Natural killer cell treated with Interleukin-12 subunit alpha and Interleukin-12 subunit beta and Interleukin-15 and Interleukin-18, amount 100 ng/mL, for 72 hours (primary cell): ENCODE results near the gene NPAT. TPM values are rescaled to one million over a fixed set of nuclear protein-coding genes. Genes with fewer than 3 reads are reported as not detected.
A peak's percentile ranks its signal among the peaks of the same experiment; 100 is the strongest.

Experiments
- ATAC-seq, 2 donors: fragments of 150-1000 bp; cut with Tn5 transposase in 1 of 2; sonication (Bioruptor Pico), chemical (Tn5 transposase) in 1 of 2; 2 replicates each; pipeline ENCODE4 v1.10.0; 2021
- DNase-seq: peaks from one replicate; pipeline ENCODE4 v3.0.0; 2022; ENCODE audit warnings: low spot score
- H3K27ac Mint-ChIP-seq, 2 donors: 1 replicate in 1 of 2; 2 replicates in 1 of 2; pipeline ENCODE4 v1.8.0; 2022; ENCODE audit warnings: mixed read lengths in 2 of 2, mild to moderate bottlenecking in 1 of 2, moderate library complexity in 1 of 2
- H3K27me3 Mint-ChIP-seq, 2 donors: 1 replicate in 1 of 2; 2 replicates in 1 of 2; pipeline ENCODE4 v1.8.0; 2022; ENCODE audit warnings: mixed read lengths in 2 of 2
- H3K36me3 Mint-ChIP-seq: one replicate; pipeline ENCODE4 v1.8.0; 2022; ENCODE audit warnings: mixed read lengths
- H3K4me1 Mint-ChIP-seq, 2 donors: 1 replicate in 1 of 2; 2 replicates in 1 of 2; pipeline ENCODE4 v1.8.0; 2022; ENCODE audit warnings: low read depth in 2 of 2, mixed read lengths in 2 of 2, mild to moderate bottlenecking in 1 of 2
- H3K4me3 Mint-ChIP-seq: one replicate; pipeline ENCODE4 v1.8.0; 2022; ENCODE audit warnings: mixed read lengths
- H3K9me3 Mint-ChIP-seq: 2 replicates; pipeline ENCODE4 v1.8.0; 2022; ENCODE audit warnings: mixed read lengths
- total RNA-seq, 2 donors: library from RNA; stranded (reverse); gene quantifications; one replicate each; pipeline ENCODE4 v1.2.3, GENCODE V29; 2022

Gene NPAT
- 10 to 100 TPM; 31.1 to 35.8 TPM for total RNA-seq

DNA sequence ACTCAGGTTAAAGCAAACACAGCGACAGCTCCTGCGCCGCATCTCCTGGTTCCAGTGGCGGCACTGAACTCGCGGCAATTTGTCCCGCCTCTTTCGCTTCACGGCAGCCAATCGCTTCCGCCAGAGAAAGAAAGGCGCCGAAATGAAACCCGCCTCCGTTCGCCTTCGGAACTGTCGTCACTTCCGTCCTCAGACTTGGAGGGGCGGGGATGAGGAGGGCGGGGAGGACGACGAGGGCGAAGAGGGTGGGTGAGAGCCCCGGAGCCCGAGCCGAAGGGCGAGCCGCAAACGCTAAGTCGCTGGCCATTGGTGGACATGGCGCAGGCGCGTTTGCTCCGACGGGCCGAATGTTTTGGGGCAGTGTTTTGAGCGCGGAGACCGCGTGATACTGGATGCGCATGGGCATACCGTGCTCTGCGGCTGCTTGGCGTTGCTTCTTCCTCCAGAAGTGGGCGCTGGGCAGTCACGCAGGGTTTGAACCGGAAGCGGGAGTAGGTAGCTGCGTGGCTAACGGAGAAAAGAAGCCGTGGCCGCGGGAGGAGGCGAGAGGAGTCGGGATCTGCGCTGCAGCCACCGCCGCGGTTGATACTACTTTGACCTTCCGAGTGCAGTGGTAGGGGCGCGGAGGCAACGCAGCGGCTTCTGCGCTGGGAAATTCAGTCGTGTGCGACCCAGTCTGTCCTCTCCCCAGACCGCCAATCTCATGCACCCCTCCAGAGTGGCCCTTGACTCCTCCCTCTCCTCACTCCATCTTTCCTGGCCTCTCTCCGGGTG lies at the start of gene NPAT, which contains the start of gene ATM:
NPAT (minus strand) TSS at position 65 of the 774 bp plus-strand sequence. CDS start 102 bp downstream, outside the sequence.
ATM (plus strand) TSS at position 494 of the 774 bp plus-strand sequence. CDS start 4,558 bp downstream, outside the sequence.
- Mint-ChIP-seq H3K4me3 (no peak within 1 kb of the TSS), H3K36me3 (peaks cover 12% of the 10 kb centered on the region), H3K9me3 (no peaks in the 10 kb centered on the region), H3K4me1 (peaks cover 33 to 50% of the 10 kb centered on the region in 2 donors), H3K27me3 (no peaks in the 10 kb centered on the region), H3K27ac (no peak within 1 kb of the TSS)
- peak; percentile 99 for DNase-seq
- peak; percentile 95 for ATAC-seq

DNA sequence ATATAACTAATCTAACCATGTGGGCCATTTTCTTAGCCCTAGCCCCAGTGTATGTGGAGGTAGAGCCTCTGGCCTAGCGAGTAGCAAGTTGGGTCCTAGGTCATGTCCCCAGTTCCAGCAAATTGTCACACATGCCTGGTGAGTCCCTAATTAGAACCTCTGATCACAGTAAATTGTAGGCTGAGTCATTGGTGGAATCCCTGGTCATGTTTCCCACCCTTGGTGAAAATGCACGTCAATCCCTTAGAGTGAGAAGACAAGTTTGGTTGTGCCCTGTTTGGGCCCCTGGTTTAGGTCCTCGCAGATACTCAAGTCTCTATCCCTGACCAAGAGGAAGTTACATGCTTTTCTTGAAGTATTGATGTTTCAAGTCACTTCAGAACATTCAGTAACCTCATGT lies 47.1 kb upstream of the NPAT start:
- peak in 1 of 2 donors; percentile 50 for ATAC-seq
- Mint-ChIP-seq H3K27me3 (no peaks in the 10 kb centered on the region), H3K36me3 (peaks cover 23% of the 10 kb centered on the region), H3K9me3 (peaks cover 6% of the 10 kb centered on the region), H3K27ac (peak overlapping the region; percentile 48 to 85), H3K4me1 (peaks cover 23% of the 10 kb centered on the region in 2 donors), H3K4me3 (no peak overlapping the region)
- DNase-seq: no peak

DNA sequence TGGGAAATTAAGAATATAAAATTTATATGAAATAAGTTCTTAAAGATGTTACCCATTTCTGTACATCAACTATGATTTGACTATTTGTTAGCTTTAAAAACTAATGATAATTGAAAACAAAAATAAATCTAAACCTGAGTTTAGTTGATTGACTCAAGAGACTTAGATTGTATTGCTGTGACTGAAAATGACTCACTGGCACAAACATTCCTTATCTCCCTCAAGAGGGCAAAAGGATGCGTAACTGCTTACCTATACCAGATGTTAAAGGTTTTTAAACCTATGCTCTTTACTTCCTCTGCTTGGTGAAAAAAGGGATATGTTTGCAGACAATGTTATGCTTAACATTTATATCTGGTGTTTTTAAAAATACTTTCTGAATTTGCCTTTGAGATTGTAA lies 30.7 kb upstream of the NPAT start:
- Mint-ChIP-seq H3K36me3 (peaks cover 24% of the 10 kb centered on the region), H3K9me3 (no peaks in the 10 kb centered on the region), H3K27me3 (no peaks in the 10 kb centered on the region), H3K4me1 (peaks cover 10% of the 10 kb centered on the region in 2 donors), H3K4me3 (no peak overlapping the region), H3K27ac (peak overlapping the region in 1 of 2 donors; percentile 76)
- no peak for DNase-seq
- no peak for ATAC-seq

DNA sequence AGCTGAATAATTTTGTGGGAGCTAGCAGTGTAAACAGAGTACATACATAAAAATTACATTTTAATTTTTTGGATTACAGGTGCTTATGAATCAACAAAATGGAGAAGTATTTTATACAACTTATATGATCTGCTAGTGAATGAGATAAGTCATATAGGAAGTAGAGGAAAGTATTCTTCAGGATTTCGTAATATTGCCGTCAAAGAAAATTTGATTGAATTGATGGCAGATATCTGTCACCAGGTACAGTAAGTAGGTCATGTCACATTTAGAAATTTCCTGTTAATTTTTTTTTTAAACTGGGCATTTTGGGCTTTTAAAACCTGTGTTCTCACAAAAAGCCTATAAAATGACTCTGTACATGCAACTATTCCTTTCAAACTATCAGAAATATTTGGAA lies 24.4 kb upstream of the NPAT start:
- ATAC-seq: no peak
- Mint-ChIP-seq H3K27me3 (no peaks in the 10 kb centered on the region), H3K9me3 (no peaks in the 10 kb centered on the region), H3K4me1 (peaks cover 24 to 29% of the 10 kb centered on the region in 2 donors), H3K27ac (peak overlapping the region; percentile 44 to 89), H3K4me3 (no peak overlapping the region), H3K36me3 (peaks cover 19% of the 10 kb centered on the region)
- DNase-seq: no peak

DNA sequence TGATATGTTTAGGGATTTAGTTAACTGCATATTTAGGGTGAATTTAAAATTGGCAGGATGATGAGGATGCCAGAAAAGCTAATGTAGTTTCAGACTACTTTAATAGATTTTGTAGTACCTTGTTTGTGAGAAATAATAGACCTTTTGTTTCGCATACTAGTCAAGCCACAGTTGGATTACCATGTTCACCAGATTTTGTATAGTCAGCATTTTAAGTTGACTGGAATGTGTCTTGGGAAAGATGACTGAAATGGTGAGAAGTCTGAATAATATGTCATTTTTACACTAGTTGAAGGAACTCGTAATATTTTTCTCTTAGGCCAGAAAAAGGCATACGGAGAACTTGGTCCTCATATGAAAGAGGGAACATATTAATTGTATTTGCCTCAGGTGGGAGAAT lies 23.9 kb upstream of the NPAT start:
- H3K27me3 Mint-ChIP-seq: no peaks in the 10 kb centered on the region
- peak overlapping the region; percentile 44 to 89 for H3K27ac Mint-ChIP-seq
- H3K9me3 Mint-ChIP-seq: no peaks in the 10 kb centered on the region
- H3K36me3 Mint-ChIP-seq: peaks cover 13% of the 10 kb centered on the region
- ATAC-seq: no peak
- H3K4me1 Mint-ChIP-seq: peaks cover 26 to 35% of the 10 kb centered on the region in 2 donors
- no peak overlapping the region for H3K4me3 Mint-ChIP-seq
- no peak for DNase-seq

DNA sequence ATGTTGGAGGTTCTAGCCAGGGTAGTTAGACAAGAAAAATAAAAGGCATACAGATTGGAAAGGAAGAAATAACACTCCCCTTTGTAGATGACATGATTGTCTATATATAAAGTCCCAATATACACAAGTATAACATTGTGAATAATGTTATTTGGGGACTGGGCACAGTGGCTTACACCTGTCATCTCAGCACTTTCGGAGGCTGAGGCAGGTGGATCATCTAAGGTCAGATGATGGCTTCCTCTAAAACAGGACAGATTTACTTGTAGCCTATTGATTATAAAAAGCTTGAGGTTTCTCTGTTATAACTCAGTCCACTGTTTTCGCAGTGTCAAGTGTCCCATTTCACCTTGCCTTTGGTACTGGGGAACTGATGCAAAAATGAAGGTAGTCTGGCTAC lies 20.0 kb upstream of the NPAT start:
- peaks cover 22% of the 10 kb centered on the region for H3K36me3 Mint-ChIP-seq
- H3K27me3 Mint-ChIP-seq: no peaks in the 10 kb centered on the region
- DNase-seq (no peak), ATAC-seq (no peak)
- H3K4me3 Mint-ChIP-seq: peak overlapping the region; percentile 68
- peaks cover 45 to 60% of the 10 kb centered on the region in 2 donors for H3K4me1 Mint-ChIP-seq
- H3K9me3 Mint-ChIP-seq: no peaks in the 10 kb centered on the region
- peak overlapping the region; percentile 83 to 86 for H3K27ac Mint-ChIP-seq

DNA sequence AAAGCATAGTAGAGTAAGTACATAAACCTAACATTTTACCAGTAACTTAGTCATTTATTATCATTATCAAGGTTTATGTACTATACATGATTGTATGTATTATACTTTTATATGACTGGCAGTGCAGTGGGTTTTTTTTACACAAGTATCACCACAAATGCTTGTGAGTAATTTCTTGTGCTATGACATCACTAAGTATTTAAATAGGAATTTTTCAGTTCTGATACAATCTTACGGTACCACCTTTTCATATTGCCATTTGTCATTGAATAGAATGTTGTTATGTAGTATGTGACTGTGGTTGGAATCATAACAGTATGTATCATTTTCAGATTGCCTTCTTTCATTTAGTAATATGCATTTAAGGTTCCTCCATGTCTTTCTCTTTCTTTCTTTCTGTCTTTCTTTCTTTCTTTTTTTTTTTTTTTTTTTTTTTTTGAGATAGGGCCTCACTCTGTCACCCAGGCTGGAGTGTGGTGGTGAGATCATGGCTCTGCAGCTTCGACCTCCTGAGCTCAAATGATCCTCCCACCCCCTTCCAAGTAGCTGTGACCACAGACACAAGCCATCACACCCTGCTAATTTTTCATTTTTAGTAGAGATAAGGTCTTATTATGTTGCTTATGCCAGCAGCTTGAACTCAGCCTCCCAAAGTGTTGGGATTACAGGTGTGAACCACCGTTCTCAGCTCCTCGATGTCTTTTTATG lies 19.0 kb upstream of the NPAT start:
- Mint-ChIP-seq H3K9me3 (no peaks in the 10 kb centered on the region), H3K4me1 (peaks cover 50 to 65% of the 10 kb centered on the region in 2 donors), H3K36me3 (peaks cover 21% of the 10 kb centered on the region), H3K4me3 (peak overlapping the region; percentile 68), H3K27ac (peak overlapping the region; percentile 83 to 86), H3K27me3 (no peaks in the 10 kb centered on the region)
- DNase-seq (peak; percentile 65), ATAC-seq (peak; percentile 80 to 82)

DNA sequence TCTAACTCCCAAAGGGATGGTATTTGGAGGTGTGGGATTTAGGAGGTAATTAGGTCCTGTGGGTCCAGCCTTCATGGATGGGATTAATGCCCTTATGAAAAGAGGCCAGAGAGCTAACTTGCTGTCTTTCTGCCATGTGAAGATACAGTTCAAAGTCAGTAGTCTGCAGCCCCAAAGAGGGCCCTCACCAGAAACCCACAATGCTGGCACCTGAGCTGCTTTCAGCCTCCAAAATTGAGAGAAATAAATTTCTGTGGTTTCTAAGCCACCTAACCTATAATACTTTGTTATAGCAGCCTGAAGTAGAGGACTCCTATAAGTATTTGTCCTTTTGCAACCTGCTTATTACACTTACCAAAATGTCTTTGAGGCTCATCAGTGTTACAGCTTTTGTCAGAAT lies 16.6 kb upstream of the NPAT start:
- peaks cover 2% of the 10 kb centered on the region for H3K9me3 Mint-ChIP-seq
- no peaks in the 10 kb centered on the region for H3K27me3 Mint-ChIP-seq
- ATAC-seq (no peak), DNase-seq (no peak)
- H3K27ac Mint-ChIP-seq: peak overlapping the region; percentile 86
- peaks cover 18% of the 10 kb centered on the region for H3K36me3 Mint-ChIP-seq
- peaks cover 47 to 61% of the 10 kb centered on the region in 2 donors for H3K4me1 Mint-ChIP-seq
- peak overlapping the region; percentile 65 for H3K4me3 Mint-ChIP-seq

DNA sequence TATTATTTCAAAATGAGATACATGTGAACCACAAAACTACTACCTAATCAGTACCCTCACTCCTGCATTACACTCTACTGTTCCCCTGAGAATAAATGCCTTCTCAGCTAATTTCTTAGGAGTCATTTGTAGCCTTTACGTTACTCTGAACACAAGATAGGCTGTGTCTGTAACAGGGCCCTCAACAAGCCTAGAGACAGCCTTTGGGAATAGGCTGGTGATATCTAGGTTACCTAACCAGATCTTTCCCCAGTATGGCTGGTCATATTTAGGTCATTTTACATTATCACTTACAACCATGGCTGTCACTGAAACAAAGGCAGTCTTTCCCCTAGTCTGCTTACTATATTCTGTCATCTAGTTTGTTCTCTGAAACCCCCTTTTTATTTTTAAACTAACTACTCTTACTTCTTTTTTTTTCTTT lies 14.6 kb upstream of the NPAT start:
- H3K36me3 Mint-ChIP-seq: peaks cover 26% of the 10 kb centered on the region
- no peak for DNase-seq

DNA sequence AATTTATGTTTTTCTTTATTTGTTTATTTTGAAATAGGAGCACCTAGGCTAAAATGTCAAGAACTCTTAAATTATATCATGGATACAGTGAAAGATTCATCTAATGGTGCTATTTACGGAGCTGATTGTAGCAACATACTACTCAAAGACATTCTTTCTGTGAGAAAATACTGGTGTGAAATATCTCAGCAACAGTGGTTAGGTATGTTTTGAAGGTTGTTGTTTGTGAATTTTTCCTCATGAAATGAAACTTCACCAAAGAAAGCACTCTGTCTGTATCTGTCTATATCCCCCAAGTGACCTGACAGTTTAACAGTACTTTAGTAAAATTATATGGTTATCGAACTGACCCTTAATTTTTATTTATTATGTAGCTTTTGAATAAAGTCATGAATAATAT lies 13.2 kb upstream of the NPAT start:
- Mint-ChIP-seq H3K27me3 (no peaks in the 10 kb centered on the region), H3K9me3 (peaks cover 2% of the 10 kb centered on the region), H3K4me3 (peak overlapping the region; percentile 83), H3K36me3 (peaks cover 31% of the 10 kb centered on the region), H3K27ac (peak overlapping the region; percentile 88 to 94), H3K4me1 (peaks cover 50 to 62% of the 10 kb centered on the region in 2 donors)
- DNase-seq: no peak
- ATAC-seq: no peak

More for the DNA sequence above, 14.6 kb upstream of the NPAT start:
- Mint-ChIP-seq H3K9me3 (peaks cover 2% of the 10 kb centered on the region), H3K4me1 (peaks cover 57 to 70% of the 10 kb centered on the region in 2 donors), H3K4me3 (peak overlapping the region; percentile 83), H3K27me3 (no peaks in the 10 kb centered on the region), H3K27ac (peak overlapping the region; percentile 88 to 94)
- peak; percentile 58 to 64 for ATAC-seq

DNA sequence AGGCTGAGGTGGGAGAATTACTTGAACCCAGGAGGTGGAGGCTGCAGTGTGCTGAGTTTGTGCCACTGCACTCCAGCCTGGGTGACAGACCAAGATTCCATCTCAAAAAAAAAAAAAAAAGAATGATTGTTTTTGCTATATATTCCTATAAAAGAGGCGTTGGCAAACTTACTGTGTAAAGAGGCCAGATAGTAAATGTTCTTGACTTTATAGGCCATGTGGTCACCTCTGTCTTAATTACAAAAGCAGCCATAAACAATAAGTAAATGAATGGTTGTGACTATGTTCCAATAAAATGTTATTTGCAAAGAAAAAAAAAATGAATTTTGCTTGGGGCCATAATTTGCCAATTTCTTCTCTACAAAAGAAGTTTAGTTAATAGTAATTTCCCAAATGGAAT lies 12.8 kb upstream of the NPAT start:
- peak overlapping the region; percentile 83 for H3K4me3 Mint-ChIP-seq
- H3K9me3 Mint-ChIP-seq: peaks cover 2% of the 10 kb centered on the region
- no peaks in the 10 kb centered on the region for H3K27me3 Mint-ChIP-seq
- no peak for ATAC-seq
- peak overlapping the region; percentile 88 to 94 for H3K27ac Mint-ChIP-seq
- H3K36me3 Mint-ChIP-seq: peaks cover 28% of the 10 kb centered on the region
- no peak for DNase-seq
- H3K4me1 Mint-ChIP-seq: peaks cover 50 to 62% of the 10 kb centered on the region in 2 donors

DNA sequence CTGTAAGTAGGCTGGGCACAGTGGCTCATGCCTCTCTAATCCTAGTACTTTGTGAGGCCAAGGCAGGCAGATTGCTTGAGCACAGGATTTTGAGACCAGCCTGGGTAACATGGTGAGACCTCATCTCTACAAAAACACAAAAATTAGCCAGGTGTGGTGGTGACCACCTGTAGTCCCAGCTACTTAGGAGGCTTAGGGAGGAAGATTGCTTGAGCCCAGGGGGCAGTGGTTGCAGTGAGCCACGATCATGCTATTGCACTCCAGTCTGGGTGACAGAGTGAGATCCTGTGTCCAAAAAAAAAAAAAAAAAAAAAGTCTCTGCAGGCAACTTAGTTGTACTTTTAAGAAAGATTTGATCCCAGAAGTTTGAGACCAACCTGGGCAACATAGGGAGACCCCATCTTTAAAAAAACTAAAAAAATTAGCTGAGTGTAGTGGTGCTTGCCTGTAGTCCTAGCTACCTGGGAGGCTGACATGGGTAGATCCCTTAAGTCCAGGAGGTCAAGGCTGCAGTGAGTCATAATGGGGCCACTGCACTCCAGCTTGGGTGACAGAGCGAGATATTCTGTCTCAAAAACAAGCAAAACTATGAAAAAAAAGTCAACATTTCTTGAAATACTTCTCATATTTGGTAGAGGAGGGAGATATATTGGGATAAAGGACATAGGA lies 11.0 kb upstream of the NPAT start:
- Mint-ChIP-seq H3K4me3 (peak overlapping the region; percentile 51), H3K27ac (peak overlapping the region; percentile 76), H3K36me3 (peaks cover 22% of the 10 kb centered on the region), H3K9me3 (peaks cover 2% of the 10 kb centered on the region), H3K27me3 (no peaks in the 10 kb centered on the region), H3K4me1 (peaks cover 47 to 53% of the 10 kb centered on the region in 2 donors)
- DNase-seq (no peak), ATAC-seq (no peak)

DNA sequence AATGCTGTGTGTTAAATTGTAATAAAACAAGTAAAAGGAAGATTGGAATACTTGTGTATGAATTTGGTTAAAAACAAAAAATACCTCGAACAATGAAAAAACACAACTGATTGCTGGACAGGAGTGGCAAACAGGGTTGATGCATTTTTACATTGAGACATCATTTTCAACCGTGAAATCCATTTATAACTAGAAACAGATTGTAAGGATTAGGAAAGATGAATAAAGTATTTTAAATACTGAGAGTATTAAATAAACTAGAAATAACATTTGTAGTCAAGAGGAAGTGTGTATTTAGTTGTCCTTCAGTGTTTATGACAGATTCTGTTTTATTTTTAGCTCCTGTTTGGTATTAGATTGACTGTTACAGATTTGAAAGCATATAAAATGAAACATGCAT lies 5.8 kb upstream of the NPAT start:
- Mint-ChIP-seq H3K9me3 (no peaks in the 10 kb centered on the region), H3K36me3 (peaks cover 13% of the 10 kb centered on the region), H3K27me3 (no peaks in the 10 kb centered on the region), H3K27ac (no peak overlapping the region), H3K4me1 (peaks cover 27 to 46% of the 10 kb centered on the region in 2 donors), H3K4me3 (peak overlapping the region; percentile 65)
- no peak for ATAC-seq
- DNase-seq: no peak
